ENCODE measurements around the gene RBBP8NL. TPM values are rescaled to one million over a fixed set of nuclear protein-coding genes. Genes with fewer than 3 reads are reported as not detected.

Gene RBBP8NL
- polyA plus RNA-seq, 1 donor, result not detected

GRCh38 chr20:62461157-62461556 lies 33.8 kb upstream of the RBBP8NL start:
- DNase-seq, result no peak

GRCh38 chr20:62460678-62461077 lies 33.3 kb upstream of the RBBP8NL start:
- DNase-seq, result no peak

GRCh38 chr20:62459488-62459887 lies 32.1 kb upstream of the RBBP8NL start:
- DNase-seq, result no peak

- no peak for DNase-seq
Measured at GRCh38 chr20:62458275-62459251, 31.2 kb upstream of the RBBP8NL start.

- DNase-seq, result no peak
Measured at GRCh38 chr20:62457831-62458230, 30.5 kb upstream of the RBBP8NL start.

GRCh38 chr20:62457098-62457497 lies 29.8 kb upstream of the RBBP8NL start:
- DNase-seq, result no peak

- DNase-seq, result no peak
Measured at GRCh38 chr20:62455929-62456328, 28.6 kb upstream of the RBBP8NL start.

GRCh38 chr20:62454904-62455636 lies 27.7 kb upstream of the RBBP8NL start:
- DNase-seq, result peak; percentile 44

GRCh38 chr20:62453186-62453808 lies 26.0 kb upstream of the RBBP8NL start:
- no peak for DNase-seq

GRCh38 chr20:62452475-62453095 lies 25.2 kb upstream of the RBBP8NL start:
- no peak for DNase-seq

- DNase-seq, result no peak
Measured at GRCh38 chr20:62451970-62452369, 24.6 kb upstream of the RBBP8NL start.

- no peak for DNase-seq
Measured at GRCh38 chr20:62451156-62451767, 23.9 kb upstream of the RBBP8NL start.

- DNase-seq, result no peak
Measured at GRCh38 chr20:62449951-62450691, 22.8 kb upstream of the RBBP8NL start.

- DNase-seq, result no peak
Measured at GRCh38 chr20:62448788-62449187, 21.4 kb upstream of the RBBP8NL start.

GRCh38 chr20:62448038-62448437 lies 20.7 kb upstream of the RBBP8NL start:
- no peak for DNase-seq

GRCh38 chr20:62446888-62447869 lies 19.8 kb upstream of the RBBP8NL start:
- no peak for DNase-seq

- DNase-seq, result no peak
Measured at GRCh38 chr20:62446481-62446880, 19.1 kb upstream of the RBBP8NL start.

GRCh38 chr20:62445553-62446340 lies 18.4 kb upstream of the RBBP8NL start:
- DNase-seq, result no peak

GRCh38 chr20:62444286-62444685 lies 16.9 kb upstream of the RBBP8NL start:
- no peak for DNase-seq
